GM12865 (cell line): Measurements from ENCODE around the gene MYBL2.
"Not testable (repeated sequence)": the region's sequence is repeated elsewhere in the genome, so short reads cannot be mapped to it uniquely, and the experiment has no call there.

ENCODE experiments used
- DNase-seq: peaks from one replicate; pipeline ENCODE4 v3.0.0; 2010; ENCODE audit warnings: low read depth
- H3K4me3 ChIP-seq: 2 replicates; pipeline ENCODE4 v1.5.1; 2011; ENCODE audit warnings: mild to moderate bottlenecking, low read depth, low read length, control low read depth
- TF ChIP-seq, protein P1 (sequence below): IDR thresholded peaks from 2 replicates; pipeline ENCODE4 v1.5.1; 2011; ENCODE audit warnings: low read length, control low read depth, low read depth, inconsistent platforms; ENCODE audit not compliant: insufficient read depth; ENCODE audit errors: missing control alignments

MYBL2 gene

DNA sequence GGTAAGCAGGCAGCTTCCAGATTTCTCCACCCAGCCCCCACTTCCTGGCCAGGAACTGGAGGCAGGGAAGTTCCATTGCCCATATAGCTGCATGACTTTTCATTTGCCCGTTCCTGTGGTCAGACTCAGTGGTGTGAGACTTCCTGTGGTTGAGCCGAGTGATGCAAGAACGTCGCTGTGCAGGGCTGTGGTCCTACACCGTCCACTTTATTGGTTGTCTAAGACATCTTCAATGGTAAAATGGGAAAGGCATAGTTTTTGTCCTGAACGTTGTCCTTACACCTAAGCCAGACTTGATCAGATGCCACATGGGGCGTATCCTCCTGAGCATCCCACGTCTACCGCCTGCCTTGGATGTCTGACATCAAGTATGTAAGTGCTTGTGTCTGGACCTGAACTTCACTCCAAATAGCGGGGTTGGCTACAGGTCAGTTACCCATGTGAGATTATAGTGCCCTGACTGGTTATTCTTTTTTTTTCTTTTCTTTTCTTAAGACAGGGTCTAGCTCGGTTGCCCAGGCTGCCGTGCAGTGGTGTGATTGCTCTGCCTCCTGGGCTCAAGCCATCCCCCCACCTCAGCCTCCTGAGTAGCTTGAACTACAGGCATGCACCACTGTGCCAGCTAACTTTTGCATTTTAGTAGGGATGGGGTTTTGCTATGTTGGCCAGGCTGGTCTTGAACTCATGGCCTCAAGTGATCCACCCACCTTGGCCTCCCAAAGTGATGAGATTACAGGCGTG is 85.8 kb downstream of the MYBL2 start:
- H3K4me3 ChIP-seq, result no peak overlapping the region
- DNase-seq, result peak; percentile 96
- TF ChIP-seq, protein P1, sequence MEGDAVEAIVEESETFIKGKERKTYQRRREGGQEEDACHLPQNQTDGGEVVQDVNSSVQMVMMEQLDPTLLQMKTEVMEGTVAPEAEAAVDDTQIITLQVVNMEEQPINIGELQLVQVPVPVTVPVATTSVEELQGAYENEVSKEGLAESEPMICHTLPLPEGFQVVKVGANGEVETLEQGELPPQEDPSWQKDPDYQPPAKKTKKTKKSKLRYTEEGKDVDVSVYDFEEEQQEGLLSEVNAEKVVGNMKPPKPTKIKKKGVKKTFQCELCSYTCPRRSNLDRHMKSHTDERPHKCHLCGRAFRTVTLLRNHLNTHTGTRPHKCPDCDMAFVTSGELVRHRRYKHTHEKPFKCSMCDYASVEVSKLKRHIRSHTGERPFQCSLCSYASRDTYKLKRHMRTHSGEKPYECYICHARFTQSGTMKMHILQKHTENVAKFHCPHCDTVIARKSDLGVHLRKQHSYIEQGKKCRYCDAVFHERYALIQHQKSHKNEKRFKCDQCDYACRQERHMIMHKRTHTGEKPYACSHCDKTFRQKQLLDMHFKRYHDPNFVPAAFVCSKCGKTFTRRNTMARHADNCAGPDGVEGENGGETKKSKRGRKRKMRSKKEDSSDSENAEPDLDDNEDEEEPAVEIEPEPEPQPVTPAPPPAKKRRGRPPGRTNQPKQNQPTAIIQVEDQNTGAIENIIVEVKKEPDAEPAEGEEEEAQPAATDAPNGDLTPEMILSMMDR, result no peak

DNA sequence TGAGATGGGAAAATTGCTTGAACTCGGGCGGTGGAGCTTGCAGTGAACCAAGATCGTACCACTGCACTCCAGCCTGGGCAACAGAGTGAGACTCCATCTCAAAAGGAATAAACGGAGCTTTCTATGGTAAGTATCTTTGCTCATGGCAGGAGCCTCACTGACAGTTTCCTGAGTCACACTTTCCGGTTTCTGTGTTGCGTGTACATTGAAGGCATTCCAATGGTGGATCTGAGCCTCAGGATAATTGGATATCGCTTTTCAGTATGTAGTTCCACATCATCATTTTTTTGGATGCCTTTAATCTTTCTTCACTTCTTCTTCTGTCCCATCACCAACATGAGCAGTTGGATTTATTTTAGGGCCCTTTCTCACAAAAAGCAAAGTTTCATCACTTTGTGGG is 88.5 kb downstream of the MYBL2 start:
- no peak for DNase-seq
- H3K4me3 ChIP-seq, result no peak overlapping the region
- TF ChIP-seq, protein P1, result no peak

DNA sequence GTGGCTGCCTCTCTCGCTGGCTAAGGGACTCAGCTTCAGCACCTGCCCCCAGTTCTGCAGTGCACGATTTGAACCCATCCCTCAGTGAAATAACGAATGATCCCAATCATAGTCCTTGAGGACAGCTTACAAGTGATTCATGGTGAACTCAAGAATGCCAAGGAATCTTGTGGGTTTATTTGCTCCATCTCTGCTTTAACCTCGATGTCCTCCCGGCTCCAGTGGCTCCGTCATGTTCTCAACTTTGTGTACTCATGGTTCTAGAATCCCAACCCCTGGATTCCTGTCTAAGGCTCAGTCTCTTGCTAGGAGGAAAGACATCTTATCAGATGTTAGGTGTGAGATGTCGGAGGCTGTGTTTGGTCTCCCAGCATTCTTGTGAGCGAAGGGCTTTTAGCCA is 88.9 kb downstream of the MYBL2 start:
- no peak overlapping the region for H3K4me3 ChIP-seq
- no peak for DNase-seq
- TF ChIP-seq, protein P1, result no peak

DNA sequence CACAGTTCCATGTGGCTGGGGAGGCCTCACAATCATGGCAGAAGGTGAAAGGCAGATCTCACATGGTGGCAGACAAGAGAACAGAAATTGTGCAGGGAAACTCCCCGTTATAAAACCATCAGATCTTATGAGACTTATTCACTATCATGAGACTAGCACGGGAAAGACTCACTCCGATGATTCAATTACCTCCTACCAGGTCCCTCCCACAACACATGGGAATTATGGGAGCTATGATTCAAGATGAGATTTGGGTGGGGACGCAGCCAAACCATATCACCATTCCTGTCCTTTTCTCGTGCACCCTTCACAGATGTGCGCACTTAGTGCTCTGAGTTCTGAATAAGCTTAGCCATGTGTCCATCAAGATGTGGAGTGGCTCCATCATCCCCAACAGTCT is 91.0 kb downstream of the MYBL2 start:
- H3K4me3 ChIP-seq, DNase-seq: not testable (repeated sequence)

DNA sequence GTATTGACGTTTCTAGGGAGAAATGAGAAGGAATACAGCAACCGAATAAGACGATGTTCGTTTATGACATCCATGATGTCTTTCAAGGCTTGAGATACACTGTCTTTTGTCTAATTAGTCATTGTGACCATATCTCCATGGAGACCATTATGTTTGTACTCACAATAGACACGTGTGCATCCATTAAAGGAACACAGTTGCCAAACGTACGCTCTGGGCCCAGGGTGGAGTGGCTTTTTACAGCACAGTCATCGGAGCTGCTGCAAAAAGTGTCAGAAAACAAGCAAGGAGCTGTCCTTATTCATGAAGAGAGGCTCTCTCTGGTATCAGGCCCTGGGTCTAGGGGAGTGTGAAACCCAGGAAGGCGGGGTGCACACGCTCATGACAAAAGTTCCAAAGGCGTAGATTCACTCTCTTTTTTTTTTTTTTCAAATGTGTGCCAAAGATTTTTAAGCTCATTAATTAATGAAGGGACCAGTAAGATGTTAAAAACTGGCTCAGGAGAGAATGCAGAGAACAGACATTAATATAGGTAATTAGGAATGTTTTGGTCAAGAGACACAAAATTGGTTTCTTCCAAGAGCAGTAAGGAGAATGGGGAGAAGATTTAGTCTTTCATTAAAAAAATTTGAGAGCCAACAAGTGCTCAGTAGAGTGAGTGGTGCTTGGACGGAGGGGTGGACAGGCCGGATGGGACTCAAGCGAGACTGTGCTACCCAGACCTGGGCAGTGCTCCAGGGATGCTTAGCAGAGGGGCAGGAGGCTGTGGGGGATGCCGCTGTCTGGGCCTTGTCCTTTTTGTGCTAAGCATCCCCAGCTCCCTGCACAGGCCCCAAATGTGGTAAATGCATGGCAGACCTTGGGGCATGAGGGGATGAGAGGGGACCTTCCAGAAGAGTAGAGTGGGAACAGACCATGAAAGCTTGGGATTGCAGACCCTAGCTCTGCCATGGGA is 94.7 kb downstream of the MYBL2 start:
- no peak for DNase-seq
- H3K4me3 ChIP-seq, result no peak overlapping the region
- TF ChIP-seq, protein P1, result no peak

DNA sequence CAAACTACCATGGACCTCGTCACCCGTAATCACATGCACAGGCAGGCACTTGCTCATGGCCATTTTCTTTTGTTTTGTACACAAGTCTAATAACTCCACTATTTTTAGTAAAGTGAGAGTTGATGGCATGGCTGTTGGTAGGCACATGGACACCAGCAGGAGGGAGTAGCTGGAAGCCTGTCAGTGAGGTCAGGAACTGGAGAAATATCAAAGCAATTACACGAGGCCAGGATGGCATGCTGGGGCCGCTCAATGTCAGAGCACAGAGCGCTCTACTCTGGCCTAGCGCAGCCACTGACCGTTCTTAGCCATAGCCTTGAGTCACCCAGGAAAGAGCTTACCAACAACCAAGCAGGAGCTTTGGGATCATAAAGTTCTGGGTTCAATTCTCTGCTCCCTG is 96.0 kb downstream of the MYBL2 start:
- no peak for DNase-seq
- no peak overlapping the region for H3K4me3 ChIP-seq
- TF ChIP-seq, protein P1, result no peak

DNA sequence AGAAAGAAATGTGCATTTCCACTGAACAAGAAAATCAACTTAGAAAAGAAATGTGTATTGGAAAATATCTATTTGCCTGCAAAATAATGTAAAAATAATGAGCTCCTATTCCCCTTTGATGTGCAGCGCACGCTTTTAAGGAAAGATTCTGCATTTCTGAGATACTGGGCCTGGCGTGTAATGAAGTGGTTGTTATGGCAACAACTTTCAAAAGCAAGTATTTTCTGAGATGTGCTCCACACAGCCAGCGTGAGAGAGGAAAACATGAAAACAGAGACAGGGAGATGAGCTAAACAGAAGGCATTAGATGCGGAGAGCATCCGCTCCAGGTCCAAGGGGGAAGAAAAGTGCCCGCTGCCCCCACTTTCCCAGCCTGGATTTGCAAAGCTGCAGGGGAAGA is 99.0 kb downstream of the MYBL2 start:
- no peak for DNase-seq
- no peak overlapping the region for H3K4me3 ChIP-seq
- TF ChIP-seq, protein P1, result no peak
